ENCODE results near the gene SMIM45.
A peak's percentile ranks its signal among the peaks of the same experiment; 100 is the strongest.

Gene SMIM45

DNA sequence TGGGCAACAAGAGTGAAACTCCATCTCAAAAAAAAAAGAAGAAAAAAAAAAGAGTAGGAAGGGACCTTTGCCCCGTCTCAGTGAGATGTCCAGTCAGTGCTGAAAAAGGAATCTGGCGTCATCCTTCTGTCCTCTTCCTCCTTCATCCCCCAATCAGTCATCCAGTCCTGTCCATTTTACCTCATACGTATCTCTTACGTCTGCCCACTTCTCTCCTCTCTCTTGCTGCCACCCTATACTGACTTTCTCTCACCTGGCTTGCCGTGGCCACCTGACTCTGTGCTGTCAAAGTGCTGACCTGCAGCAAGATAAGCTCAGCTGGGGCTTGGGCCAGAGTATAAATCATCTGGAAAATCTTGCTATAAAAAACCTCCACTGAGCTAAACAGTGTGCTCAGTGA, 30.9 kb downstream of the SMIM45 start:
- no peak overlapping the region for H3K4me3 Mint-ChIP-seq
- no peaks in the 10 kb centered on the region for H3K36me3 Mint-ChIP-seq
- no peaks in the 10 kb centered on the region for H3K4me1 Mint-ChIP-seq
- no peak overlapping the region for H3K27ac Mint-ChIP-seq
- peaks cover 0 to 3% (median 0%) of the 10 kb centered on the region in 3 donors for H3K9me3 Mint-ChIP-seq
- H3K27me3 Mint-ChIP-seq: peaks cover 2% of the 10 kb centered on the region

DNA sequence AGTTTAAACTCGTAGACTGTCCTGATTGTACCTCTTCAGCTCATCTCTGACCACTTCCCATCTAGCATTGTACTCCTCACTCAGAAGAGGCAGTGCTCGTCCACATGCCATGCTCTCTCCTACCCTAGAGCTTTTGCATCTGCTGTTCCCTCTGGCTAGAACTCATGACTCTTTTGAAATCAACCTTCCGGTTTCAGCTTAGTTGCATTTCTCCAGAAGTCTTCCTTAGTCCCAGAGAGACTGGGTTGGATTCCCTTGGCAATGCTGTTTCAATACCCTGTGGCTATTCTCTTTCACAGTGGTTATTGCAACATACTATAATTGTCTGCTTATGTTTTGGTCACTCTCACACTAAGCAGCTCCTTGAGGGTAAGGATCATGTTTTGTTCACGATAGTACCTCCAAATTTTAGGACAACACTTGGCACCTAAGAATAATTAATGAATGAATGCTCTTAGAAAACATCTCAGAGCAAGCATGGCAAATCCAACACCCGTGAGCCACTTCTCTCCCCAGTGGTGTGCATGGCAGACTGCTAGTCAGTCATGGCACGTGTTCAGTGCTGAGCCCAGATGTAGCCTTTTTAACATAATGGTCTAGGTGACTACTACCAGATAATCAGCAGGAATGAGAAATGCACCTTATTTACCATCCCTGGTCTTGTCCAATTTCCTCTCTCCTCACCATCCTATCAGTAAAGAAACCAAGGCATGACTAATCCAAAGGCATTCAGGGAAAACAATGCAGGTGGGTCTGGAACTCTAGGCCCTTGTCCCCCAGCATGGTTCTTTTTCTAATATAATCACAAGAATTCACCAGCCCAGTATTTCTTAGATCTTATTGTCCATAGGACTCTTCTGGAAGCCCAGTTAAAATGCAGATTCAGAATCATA, 31.8 kb downstream of the SMIM45 start:
- Mint-ChIP-seq H3K9me3 (peaks cover 0 to 3% (median 0%) of the 10 kb centered on the region in 3 donors), H3K36me3 (no peaks in the 10 kb centered on the region), H3K27me3 (peaks cover 2% of the 10 kb centered on the region), H3K27ac (no peak overlapping the region), H3K4me3 (no peak overlapping the region), H3K4me1 (no peaks in the 10 kb centered on the region)

DNA sequence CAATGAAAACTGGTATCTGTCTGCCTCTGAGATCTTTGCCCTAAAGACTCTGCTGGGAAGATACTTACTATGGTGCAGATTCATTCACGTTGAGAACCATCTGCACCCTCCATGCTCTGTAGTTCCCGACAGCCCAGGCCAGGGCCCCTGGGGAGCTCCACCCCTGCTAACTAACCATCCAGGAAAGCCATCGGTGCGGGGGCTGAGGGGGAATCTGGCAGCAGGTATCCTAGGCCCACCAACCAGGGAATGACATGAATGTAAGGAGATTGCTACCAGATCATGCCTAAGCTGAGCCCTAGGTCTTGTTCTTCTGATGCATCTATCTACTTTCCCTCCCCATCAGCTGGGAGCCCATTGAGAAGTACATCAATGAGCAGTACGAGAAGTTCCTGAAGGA, 35.3 kb downstream of the SMIM45 start:
- Mint-ChIP-seq H3K36me3 (no peaks in the 10 kb centered on the region), H3K27ac (no peak overlapping the region), H3K4me3 (no peak overlapping the region), H3K4me1 (no peaks in the 10 kb centered on the region), H3K27me3 (no peaks in the 10 kb centered on the region), H3K9me3 (peaks cover 0 to 2% (median 0%) of the 10 kb centered on the region in 3 donors)

DNA sequence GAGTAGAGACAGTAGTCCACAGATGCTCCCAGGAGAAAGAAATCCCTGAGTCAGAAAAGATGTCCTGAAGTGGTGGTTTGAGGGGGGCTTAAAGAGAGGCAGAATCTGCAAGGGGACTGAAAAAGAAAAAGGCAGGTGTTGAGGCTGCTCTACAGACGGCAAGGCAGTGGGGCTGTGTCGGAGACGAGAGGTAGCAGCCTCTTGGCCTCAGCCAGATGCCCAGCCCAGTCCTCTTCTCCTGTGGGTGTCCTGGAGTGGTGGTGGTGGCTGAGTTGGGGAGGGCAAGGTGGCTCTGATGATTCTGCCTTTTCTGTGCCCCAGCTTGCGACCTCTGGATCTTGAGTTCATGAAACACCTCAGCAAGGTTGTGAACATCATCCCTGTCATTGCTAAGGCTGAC, 37.3 kb downstream of the SMIM45 start:
- Mint-ChIP-seq H3K27ac (peak overlapping the region in 1 of 3 donors; percentile 19), H3K27me3 (no peaks in the 10 kb centered on the region), H3K4me1 (no peaks in the 10 kb centered on the region), H3K4me3 (peak overlapping the region in 1 of 4 donors; percentile 17), H3K9me3 (peaks cover 0 to 2% (median 0%) of the 10 kb centered on the region in 3 donors), H3K36me3 (no peaks in the 10 kb centered on the region)

DNA sequence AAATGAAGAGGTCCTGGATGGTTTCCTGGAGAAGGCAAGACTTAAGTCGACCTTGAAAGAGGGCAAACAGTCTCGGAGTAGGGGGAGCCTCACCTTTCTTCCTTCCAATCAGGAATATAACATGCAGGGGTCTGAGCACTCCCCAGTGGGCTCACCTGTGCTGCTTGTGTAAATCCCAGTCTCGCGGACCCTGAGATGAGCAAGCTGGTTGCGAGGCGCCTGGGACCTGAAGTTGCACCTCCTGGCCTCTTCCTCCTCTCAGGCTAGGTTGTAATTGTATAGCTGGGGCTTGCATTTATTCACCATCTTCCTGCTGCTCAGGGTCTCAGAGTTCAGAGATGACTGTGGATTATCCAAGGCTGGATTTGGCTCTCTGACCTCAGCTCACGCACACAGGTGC, 39.2 kb downstream of the SMIM45 start:
- no peak overlapping the region for H3K27ac Mint-ChIP-seq
- peaks cover 0 to under 1% (median 0%) of the 10 kb centered on the region in 3 donors for H3K9me3 Mint-ChIP-seq
- H3K4me3 Mint-ChIP-seq: no peak overlapping the region
- no peaks in the 10 kb centered on the region for H3K4me1 Mint-ChIP-seq
- H3K36me3 Mint-ChIP-seq: no peaks in the 10 kb centered on the region
- H3K27me3 Mint-ChIP-seq: no peaks in the 10 kb centered on the region

DNA sequence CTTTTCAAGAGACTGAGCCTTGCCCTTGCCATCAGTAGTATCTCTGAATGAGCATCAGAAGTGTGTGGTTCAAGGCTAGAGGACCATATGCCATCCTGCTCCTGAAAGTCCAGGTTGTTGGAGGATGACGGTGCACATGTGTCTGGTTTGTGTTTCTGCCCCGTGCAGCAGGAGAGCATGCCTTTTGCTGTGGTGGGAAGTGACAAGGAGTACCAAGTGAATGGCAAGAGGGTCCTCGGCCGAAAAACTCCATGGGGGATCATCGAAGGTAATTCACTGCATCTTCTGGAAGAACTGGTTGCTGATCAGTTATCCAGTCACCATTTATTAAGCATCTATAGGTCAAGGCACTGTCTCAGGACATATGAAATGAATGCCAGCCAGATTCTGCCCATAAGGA, 40.5 kb downstream of the SMIM45 start:
- no peaks in the 10 kb centered on the region for H3K9me3 Mint-ChIP-seq
- no peaks in the 10 kb centered on the region for H3K27me3 Mint-ChIP-seq
- peak overlapping the region in 1 of 4 donors; percentile 17 for H3K4me3 Mint-ChIP-seq
- H3K27ac Mint-ChIP-seq: peak overlapping the region in 1 of 3 donors; percentile 23
- peaks cover 0 to 4% (median 0%) of the 10 kb centered on the region in 3 donors for H3K4me1 Mint-ChIP-seq
- no peaks in the 10 kb centered on the region for H3K36me3 Mint-ChIP-seq

DNA sequence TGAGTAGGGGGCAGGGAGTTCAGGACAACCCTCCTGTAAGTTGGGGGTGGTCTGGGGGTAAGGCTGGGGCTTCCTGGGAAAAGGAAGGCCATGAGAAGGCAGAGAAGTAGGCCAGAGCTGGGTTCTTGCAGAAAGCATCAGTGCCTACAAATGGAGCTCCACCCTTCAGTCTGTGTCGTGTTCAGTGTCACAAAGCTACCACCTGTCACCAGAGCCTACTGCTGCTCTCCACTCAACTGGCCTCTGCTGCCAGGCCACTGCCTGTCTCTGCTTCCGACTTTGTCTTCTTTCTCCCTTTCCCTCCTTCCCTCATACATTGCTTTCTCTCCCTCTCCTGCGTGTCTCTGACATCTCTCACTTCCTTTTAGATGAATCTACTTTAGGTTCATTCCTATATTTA, 43.3 kb downstream of the SMIM45 start:
- Mint-ChIP-seq H3K36me3 (peaks cover 2% of the 10 kb centered on the region), H3K4me1 (peaks cover 4 to 13% (median 12%) of the 10 kb centered on the region in 3 donors), H3K27ac (peak overlapping the region in 1 of 3 donors; percentile 47)

DNA sequence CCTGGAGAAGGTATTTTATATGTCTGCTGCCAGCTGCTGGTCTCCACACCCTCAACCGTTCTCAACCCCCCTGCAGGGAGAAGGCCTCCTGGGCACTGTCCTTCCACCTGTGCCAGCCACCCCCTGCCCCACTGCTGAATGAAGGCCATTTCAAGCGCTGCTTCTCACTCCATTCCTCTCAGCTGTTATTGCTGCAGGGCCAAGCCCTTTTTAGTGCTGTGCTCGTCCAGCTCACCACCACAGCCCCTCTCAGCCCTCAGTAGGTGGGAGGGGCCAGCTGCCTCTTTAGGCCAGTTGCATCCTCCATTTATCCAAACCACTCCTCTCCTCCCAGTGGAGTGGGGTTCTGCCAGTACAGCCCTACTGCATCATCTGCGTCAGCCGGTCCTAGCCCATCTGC, 44.9 kb downstream of the SMIM45 start:
- peak overlapping the region in 1 of 3 donors; percentile 14 for H3K27ac Mint-ChIP-seq

More for the DNA sequence above, 43.3 kb downstream of the SMIM45 start:
- peak overlapping the region in 2 of 4 donors; percentile 24 to 54 for H3K4me3 Mint-ChIP-seq
- peaks cover 0 to 2% (median 0%) of the 10 kb centered on the region in 3 donors for H3K9me3 Mint-ChIP-seq
- peaks cover 2% of the 10 kb centered on the region for H3K27me3 Mint-ChIP-seq

DNA sequence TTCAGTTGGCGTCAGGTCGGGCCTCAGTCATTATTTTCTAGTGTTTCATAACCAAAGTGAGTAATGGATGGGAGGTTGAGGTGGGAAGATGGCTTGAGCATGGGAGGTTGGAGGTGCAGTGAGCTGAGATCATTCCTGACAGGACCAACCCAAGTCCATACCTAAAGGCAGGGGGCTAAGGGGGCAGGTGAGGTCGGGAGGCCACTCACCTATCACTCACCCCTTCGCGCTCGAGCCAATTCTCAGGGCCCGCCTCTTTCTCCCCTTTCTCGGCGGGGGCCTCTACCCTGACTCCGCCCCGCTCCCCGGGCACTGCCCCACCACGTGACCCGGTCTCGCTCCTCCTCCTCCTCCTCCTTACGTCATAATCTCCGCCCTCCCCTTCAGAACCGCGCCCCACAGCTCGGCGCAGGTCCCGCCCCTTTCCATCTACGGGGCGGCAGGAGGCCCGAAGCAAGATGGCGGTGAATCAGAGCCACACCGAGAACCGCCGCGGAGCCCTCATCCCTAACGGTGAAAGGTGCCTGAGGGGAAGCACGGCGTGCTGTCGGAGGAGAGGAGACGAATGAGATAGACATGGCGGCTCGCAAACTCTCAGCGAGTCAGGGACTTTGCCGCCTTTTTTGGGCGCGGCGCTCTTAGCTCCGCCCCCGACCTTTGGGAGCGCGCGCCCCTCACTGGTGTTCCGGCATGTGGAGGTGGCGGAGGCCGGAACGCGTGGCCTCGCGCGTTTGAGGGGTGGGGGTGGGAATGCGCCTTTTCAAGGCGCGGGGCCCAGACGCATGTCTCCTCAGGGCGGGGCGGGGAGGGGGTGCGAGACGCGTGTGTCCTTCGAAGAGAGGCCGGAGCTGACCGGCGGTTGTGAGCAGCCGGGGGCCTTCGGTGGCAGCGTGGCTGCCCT, 46.7 kb downstream of the SMIM45 start, which contains the start of gene WBP2NL:
Gene WBP2NL (plus strand): TSS at position 428 of the 901 bp plus-strand sequence. CDS start 31 bp downstream, at position 459.
- peaks cover 2% of the 10 kb centered on the region for H3K36me3 Mint-ChIP-seq
- H3K4me3 Mint-ChIP-seq: peak within 1 kb of the TSS; percentile 88 to 99 (median 97)
- peaks cover 0 to 2% (median 0%) of the 10 kb centered on the region in 3 donors for H3K9me3 Mint-ChIP-seq
- peak within 1 kb of the TSS; percentile 30 to 99 (median 95) for H3K27ac Mint-ChIP-seq
- peaks cover 4 to 16% (median 13%) of the 10 kb centered on the region in 3 donors for H3K4me1 Mint-ChIP-seq
- peaks cover 2% of the 10 kb centered on the region for H3K27me3 Mint-ChIP-seq

More for the DNA sequence above, 44.9 kb downstream of the SMIM45 start:
- H3K27me3 Mint-ChIP-seq: peaks cover 2% of the 10 kb centered on the region
- H3K36me3 Mint-ChIP-seq: peaks cover 2% of the 10 kb centered on the region
- peaks cover 4 to 15% (median 13%) of the 10 kb centered on the region in 3 donors for H3K4me1 Mint-ChIP-seq
- peaks cover 0 to 2% (median 0%) of the 10 kb centered on the region in 3 donors for H3K9me3 Mint-ChIP-seq
- H3K4me3 Mint-ChIP-seq: peak overlapping the region in 1 of 4 donors; percentile 24

DNA sequence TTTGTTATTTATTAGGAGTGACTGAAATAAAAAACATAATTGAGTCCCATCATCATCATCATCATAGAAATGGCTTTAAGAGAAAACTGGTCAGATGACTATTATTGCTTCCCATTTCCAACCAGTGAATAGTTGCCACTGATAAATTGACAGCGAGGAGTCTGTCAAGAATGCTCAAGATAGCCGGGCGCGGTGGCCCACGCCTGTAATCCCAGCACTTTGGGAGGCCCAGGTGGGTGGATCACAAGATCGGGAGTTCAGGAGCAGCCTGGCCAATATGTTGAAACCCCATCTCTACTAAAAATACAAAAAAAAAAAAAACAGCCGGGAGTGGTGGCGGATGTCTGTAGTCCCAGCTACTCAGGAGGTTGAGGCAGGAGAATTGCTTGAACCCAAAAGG, 48.5 kb downstream of the SMIM45 start:
- peaks cover 4 to 16% (median 13%) of the 10 kb centered on the region in 3 donors for H3K4me1 Mint-ChIP-seq
- H3K27me3 Mint-ChIP-seq: peaks cover 2% of the 10 kb centered on the region
- H3K4me3 Mint-ChIP-seq: peak overlapping the region in 2 of 4 donors; percentile 85 to 88
- H3K9me3 Mint-ChIP-seq: peaks cover 0 to 2% (median 1%) of the 10 kb centered on the region in 3 donors
- peaks cover 2% of the 10 kb centered on the region for H3K36me3 Mint-ChIP-seq
- H3K27ac Mint-ChIP-seq: peak overlapping the region in 1 of 3 donors; percentile 59

DNA sequence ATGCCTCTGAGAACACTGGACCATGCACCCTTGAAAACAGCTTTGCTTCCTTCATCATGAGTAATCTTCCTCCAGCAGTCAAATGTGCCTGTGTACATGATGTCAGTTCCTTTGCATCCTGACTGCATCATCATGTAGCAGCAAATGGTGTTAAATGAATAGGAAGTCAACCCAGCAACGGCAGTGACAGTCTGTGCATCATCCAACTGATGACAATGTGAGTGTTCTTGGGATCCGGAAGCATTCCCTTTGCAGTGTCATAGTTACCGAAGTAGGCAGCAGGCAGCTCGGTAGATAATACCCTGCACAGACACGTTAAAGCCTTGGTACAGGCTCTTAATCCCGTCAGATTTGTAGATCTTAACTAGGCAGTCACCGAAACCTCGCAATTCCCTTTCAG, 49.2 kb downstream of the SMIM45 start:
- Mint-ChIP-seq H3K36me3 (peaks cover 2% of the 10 kb centered on the region), H3K27ac (no peak overlapping the region), H3K4me3 (peak overlapping the region in 2 of 4 donors; percentile 25 to 64)

DNA sequence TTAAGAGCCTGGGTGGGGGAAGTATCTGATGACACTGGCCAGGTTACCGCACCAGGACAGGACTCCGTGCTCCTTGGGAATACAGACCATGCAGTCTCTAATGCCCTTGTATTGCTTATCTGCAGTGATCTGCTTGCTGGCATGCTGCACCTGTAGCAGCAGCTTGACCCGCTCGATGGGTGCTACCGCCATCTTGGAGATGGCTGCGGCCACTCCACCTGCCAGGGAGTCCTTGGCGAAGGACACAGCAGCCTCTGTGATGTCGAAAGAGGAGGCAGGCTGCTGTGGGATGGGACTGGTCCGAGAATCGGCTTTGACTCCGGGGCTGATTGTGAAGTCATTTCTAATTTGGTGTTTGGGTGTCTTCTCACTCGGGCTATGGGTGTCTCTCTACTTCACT, 49.8 kb downstream of the SMIM45 start:
- H3K4me3 Mint-ChIP-seq: no peak overlapping the region
- H3K36me3 Mint-ChIP-seq: peaks cover 2% of the 10 kb centered on the region
- peaks cover 2 to 5% (median 3%) of the 10 kb centered on the region in 3 donors for H3K9me3 Mint-ChIP-seq
- peaks cover 2% of the 10 kb centered on the region for H3K27me3 Mint-ChIP-seq
- H3K27ac Mint-ChIP-seq: no peak overlapping the region
- H3K4me1 Mint-ChIP-seq: peaks cover 4 to 16% (median 13%) of the 10 kb centered on the region in 3 donors

More for the DNA sequence above, 49.2 kb downstream of the SMIM45 start:
- Mint-ChIP-seq H3K27me3 (peaks cover 2% of the 10 kb centered on the region), H3K9me3 (peaks cover 2 to 5% (median 3%) of the 10 kb centered on the region in 3 donors), H3K4me1 (peaks cover 4 to 16% (median 13%) of the 10 kb centered on the region in 3 donors)

DNA sequence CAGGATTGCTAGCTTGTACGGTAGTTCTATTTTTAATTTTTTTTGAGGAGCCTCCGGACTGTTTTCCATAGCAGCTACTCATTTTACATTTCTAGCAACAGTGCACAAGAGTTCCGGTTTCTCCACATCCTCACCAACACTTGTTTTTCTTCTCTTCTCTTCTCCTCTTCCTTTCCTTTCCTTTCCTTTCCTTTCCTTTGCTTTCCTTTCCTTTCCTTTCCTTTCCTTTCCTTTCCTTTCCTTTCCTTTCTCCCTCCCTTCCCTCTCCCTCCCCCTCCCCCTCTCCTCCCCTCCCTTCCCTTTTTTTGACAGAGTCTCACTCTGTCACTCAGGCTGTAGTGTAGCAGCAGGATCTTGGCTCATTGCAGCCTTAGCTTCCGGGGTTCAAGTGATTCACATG, 56.0 kb downstream of the SMIM45 start:
- Mint-ChIP-seq H3K36me3 (peaks cover 5% of the 10 kb centered on the region), H3K4me1 (peaks cover 0 to 3% (median 0%) of the 10 kb centered on the region in 3 donors), H3K4me3 (no peak overlapping the region), H3K9me3 (peaks cover 5 to 14% (median 10%) of the 10 kb centered on the region in 3 donors), H3K27ac (no peak overlapping the region), H3K27me3 (no peaks in the 10 kb centered on the region)

Measured in IgD-negative memory B cell (primary cell).